Stimulated activated CD8-positive, alpha-beta memory T cell treated with anti-CD3 and anti-CD28 coated beads, Interleukin-12 subunit alpha, Interleukin-12 subunit beta, amount 100 ng/mL, for 24 hours (primary cell): ENCODE data around the gene FAM83F.
"Not testable (repeated sequence)": the region's sequence is repeated elsewhere in the genome, so short reads cannot be mapped to it uniquely, and the experiment has no call there.

Experiments
- DNase-seq: peaks from one replicate; pipeline ENCODE4 v3.0.0-alpha.2; 2020; ENCODE audit errors: extremely low read depth

FAM83F gene

DNA sequence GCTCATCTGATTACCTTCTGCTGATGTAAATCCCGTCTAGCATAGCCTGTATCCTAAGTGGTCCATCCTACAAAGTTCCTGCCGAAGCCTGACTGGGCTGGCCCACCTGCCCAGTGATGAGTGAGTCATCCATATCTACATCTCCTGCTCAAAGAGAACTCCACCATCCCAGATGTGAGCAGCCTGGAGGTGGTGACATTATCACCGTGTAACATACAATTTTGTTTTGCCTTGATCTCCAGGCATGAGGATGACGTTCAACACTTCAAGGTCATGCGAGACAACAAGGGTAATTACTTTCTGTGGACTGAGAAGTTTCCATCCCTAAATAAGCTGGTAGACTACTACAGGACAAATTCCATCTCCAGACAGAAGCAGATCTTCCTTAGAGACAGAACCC, 29.0 kb upstream of the FAM83F start:
- DNase-seq, result no peak

DNA sequence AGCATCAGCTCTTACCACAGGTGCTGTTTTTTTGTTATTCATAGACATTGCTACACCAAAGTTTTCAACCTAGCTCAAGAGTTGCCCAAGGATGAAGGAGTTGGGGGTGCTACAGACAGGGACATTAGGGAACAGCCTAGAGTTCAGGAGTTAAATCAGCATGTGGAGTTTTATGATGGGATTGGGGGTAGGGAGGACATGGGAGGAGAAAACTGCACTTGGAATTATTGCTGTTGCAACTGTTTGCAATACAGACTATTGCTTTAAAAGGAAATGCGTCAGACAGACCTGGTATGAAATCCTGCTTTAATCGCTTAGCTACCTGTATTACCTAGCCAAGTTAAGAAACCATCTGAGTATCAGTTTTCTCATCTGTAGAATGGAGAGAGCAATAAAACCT, 28.3 kb upstream of the FAM83F start:
- DNase-seq, result no peak

DNA sequence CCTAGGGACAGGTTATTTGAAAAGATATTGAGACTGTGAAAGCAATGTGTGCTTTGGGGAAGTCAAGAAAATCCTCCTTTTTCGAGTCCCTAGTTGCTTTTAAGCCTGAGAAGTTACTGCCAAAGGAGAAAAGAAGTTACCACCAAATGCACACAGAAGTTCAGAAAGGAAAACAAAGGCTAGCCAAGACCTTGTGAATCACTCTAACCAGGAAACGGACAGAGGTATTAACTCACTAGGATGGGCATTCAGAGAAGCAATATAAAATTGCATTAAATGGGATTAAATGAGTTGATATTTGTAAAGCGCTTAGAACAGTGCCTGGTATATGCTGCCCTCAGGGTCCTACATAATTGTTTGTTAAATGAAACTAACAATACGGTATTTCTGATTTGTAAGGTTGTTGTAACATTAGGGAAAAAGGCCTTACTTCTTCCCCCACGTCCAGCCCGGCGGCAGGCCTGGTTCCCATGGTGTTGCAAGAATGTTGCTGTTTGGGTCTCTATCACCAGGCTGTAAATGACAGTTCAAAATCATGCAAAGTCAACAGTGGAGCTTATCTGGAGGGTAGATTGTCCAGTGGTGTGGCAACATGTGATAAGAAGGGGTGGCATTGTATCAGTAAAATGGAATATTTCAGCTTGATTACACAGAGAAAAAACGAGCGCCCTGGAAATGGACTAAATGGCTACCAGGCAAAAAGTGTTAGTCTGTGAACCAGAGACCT, 27.5 kb upstream of the FAM83F start:
- DNase-seq, result no peak

DNA sequence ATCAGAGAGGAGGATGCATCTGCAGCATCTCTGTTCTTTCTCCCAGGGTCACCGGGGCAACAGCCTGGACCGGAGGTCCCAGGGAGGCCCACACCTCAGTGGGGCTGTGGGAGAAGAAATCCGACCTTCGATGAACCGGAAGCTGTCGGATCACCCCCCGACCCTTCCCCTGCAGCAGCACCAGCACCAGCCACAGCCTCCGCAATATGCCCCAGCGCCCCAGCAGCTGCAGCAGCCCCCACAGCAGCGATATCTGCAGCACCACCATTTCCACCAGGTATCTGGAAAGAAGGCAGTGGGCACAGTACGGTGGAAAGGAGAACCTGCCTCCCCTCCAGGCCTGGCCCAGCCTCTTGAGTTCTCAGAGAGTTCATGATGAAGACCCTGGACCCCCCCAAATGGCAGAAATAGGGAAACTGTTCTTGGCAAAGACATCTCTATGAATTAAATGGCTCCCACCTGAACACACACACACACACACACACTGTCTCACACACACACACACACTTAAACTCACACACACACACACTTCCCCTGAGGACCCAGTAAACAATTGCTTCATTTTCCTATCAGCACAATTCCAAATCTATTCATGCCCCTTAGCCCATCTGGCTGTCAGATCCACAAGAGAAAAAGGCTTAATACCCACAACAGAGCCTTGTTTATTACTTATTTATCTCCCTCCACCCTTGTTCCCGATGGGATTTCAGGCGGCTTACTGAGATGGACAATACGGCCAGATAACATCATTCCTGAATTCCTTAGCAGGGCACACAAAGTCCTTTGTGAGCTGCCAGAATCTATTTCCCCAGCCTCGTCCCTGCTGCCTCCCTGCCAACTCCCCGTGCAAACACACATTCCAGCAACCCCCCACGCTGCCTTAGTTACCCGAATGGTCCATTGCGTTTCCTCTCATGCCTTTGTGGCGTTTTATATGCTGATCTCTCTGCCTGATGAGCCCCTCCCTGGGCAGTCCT, 26.5 kb upstream of the FAM83F start:
- no peak for DNase-seq

DNA sequence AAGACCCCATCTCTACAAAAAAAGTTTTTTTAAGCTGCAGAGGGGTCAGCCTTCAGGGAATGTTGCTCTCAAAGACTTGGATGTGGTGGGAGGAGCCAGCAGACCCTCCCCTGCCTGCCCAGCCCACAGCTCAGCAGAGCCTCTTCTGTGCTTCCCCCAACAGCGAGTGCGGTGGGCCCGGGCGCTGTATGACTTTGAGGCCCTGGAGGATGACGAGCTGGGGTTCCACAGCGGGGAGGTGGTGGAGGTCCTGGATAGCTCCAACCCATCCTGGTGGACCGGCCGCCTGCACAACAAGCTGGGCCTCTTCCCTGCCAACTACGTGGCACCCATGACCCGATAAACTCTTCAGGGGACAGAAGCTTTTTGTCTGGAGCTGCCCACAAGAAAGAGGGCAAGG, 24.0 kb upstream of the FAM83F start:
- no peak for DNase-seq

DNA sequence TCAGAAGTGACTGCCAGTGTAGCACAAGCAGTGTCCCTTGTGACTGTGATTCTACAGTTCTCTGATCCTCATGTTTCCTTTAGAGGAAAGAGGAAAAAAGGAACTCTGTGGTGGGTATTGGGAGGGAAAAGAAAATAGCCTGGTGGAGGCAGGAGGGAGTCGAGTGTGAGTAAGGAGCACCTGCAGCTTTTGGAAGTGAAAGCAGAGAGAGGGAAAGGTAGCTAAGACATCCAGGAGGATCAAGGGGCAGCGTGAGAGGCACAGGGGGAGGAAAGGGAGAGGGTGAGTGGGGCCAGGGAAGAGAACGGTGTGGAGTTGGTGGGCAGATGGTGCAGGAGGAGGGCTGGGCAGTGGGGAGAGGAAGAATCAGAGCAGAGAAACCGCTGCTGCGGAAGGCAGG, 22.1 kb upstream of the FAM83F start:
- no peak for DNase-seq

DNA sequence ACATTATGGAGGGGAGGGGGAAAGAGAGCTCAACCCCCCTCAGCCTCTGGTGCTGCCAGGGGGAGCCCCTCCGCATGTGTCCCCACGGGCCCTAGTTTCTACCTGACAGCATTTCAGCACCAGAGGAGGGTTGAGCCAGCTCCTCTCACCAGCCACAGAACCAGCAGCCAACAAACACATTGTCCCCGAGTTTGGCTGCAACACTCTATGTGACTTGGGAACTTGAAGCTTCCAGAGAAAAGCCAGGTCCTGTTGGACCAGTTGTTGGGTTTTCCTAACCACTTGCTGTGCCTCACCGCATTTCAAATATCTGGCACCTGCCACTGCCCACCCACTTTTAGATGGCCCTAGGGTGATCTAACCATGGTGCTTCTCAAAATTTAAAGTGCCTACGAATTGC, 21.1 kb upstream of the FAM83F start:
- no peak for DNase-seq

DNA sequence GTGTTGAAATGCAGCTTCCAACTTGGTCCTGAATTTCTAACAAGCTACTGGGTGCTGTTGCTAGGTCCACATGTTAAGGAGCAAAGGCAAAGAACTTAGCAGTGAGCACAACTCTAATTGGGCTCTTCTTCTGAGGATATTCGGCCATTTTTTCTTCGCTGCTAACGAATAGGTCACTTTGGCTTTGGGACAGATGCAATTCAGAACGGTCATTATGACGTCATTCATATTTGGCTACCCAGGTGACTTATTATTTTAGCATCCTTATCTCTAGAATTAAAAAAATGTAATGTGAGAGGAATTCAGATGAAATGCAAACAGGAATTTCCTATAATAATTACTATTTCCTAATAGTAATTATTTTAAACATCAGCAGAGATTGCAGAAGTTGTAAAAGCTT, 20.7 kb upstream of the FAM83F start:
- no peak for DNase-seq

DNA sequence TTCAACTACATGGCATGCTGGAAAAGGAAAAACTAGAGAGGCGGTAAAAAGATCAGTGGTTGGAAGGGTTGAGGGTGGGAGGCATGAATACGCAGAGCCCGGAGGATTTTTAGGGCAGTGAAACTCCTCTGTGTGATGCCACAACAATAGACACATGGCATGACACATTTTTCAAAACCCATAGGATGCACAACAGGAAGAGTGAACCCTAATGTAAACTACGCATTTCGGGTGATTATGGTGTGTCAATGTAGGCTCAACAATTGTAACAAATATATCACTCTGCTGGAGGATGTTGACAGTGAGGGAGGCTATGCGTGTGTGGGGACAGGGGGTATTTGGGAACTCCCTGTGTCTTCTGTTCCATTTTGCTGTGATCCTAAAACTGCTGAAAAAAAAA, 15.7 kb upstream of the FAM83F start:
- no peak for DNase-seq

DNA sequence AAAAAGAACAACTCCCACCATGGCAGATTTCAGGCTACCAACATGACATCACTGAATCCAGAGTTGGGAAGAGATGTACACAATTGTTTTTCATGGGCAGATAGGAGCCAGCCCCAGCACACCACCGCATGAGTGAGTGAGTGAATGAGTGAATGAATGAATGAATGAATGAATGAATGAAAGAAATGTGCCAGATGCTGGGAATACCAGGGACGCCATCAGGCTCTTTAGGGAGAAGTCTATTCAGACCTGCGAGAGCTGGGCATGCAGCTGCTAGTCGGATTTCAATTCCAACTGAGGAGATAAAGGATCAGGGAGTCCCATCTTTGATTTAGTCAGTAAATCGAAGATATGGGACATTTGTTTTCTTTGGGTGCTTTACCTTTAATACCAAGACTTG, 15.3 kb upstream of the FAM83F start:
- no peak for DNase-seq

DNA sequence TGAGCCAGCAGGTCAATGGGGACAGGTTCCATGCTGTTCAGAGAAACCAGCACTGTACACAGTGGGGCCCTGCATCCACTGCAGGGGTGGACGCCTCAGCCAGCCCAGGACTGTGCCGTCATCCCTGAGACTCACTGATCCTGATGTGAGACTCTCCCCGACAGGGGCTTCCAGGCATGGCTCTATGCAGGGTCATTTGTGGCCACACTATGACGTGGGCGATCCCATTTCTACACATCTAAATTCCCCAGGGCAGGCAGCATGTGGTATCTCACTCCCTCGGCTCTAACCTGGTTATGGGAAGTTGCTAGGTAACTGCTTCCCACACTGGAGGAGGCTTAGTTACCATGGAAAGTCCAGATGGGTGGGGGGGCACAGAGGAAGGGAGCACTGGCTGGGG, 14.2 kb upstream of the FAM83F start:
- no peak for DNase-seq

DNA sequence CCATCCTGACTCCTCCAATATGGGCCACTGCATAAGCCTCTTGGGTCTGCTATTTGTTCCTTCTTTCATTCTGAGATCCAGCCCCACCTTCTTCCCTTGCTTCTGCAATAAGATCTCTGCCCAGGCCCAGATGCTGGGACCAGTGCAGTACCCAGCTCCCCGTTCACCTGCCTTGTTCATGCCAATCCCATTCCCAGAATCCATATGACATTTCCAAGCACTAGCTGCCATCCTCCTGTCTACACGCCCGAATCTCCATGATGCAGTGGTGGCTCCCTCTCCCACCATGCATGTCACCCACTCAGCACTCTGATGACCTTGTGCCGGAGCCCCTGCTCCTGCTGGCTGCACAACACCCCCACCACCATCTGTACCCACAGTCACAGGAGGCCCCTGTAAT, 11.4 kb upstream of the FAM83F start:
- no peak for DNase-seq

DNA sequence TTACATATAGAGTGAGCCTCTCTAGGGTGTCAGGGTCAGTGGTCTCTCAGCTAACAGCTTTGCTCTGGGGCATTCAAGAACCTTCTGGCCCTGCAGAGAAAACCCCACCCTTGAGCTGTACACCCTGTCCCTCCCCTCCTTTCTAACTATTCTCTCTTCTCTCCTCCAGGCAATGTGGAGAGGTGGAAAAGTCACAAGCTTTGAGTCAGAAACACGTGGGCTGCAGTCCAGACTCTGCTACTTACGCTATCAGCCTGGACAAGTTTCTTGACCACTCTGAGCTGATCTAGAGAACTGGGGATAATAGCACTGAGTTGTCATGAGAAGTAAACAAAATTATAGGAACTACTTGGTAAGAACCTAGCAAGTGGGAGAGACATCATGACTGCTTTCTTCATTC, 10.7 kb upstream of the FAM83F start:
- no peak for DNase-seq

DNA sequence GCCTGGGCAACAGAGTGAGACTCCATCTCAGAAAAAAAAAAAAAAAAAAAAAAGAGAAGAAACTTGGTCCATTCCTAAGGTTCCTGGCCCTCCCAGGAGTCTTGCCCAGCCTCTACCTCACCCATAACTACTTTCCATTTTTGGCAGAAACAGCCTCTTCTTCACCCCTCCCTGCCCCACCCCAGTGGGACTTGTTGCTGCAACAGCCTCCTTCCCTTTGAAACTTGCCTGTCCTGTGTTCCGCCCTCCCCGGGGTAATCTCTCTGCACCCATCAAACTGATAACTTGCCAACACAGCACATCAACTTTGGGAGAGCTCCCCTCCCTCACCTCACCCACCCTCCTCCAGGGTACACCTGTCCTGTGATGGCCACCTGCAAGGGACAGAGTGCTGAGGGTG, 10.0 kb upstream of the FAM83F start:
- no peak for DNase-seq

DNA sequence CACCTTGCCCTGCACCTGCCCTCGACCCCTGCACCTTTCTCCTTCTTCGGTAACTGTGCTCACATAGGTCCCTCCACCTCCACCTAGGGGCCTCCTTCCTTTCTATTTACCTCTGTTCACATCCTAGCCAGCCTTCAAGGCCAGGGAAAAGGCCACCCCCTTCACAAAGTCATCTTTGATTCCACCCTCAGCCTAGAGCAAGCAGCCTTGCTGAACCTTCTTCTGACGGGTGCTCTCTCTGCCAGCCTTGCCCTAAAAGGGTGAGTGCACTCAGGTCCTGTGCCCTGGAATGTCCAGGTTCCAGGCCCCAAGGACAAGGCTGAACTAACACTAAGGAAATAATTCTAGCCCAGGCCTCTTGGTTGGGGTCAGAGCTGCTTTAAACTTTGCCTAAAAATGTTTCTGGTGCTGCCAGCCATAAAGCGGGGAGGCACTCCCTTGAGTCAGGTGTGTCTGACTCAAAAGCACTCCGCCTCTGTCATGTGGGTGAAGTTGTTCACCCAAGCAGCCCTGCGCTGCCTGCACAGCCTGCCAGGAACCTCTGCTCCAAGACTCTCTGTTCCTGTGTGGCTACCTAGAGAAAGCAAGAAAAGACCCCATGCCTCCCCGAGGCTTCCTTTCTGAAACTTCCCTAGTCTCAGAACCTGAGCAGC, 9.2 kb upstream of the FAM83F start:
- no peak for DNase-seq

DNA sequence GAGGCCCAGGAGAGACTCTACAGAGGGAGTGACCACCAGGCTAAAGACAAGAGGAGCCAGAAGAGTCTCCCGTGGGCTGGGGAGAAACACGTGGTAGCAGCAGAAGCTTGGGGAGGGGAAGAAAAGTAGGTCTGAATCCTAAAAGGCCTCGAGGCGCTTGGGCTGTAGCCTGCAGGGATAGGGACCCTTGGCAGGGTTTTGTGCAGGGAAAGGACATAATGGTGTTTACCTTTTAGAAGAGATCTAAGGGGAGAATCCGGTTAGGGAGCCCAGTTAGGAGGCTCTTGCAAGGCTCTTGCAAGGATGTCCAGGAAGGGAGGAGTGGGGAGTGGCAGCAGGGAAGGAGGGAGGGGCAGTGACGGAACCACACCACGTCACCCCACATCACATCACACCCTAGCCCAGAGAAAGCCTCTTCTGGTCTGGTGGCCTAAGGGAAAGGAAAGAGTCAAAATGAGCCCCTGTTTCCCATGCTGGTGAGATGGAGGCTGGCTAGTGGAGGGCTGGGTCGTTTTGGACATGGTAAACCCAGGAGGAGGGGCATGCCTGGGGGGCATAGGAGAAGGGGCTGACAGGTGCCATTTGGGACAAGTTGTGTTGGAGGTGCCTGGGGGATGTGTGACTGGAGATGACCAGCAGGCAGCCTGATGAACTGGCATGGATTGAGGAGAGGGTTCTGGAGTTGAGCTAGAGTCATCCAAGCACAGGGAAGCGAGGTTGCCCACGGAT, 6.2 kb upstream of the FAM83F start:
- no peak for DNase-seq

DNA sequence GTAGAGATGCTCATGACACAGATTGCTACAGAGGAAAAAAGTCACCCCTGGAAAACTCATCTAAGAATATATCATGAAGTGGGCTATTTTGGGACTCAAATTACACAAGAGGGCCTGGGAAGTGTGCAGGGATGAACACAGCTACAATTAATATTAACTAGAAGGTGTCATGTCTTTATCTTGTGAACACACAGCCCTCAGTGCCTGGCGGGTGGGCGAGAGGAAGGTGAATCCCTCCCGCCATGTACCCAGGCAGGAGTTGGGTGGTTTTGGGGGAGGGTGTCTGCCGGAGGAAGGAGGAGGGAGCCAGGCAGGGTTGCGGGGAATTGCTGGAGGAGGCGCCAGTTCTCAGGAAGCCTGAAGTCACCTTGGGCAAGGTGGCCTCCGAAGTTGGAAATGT, 5.1 kb upstream of the FAM83F start:
- no peak for DNase-seq

DNA sequence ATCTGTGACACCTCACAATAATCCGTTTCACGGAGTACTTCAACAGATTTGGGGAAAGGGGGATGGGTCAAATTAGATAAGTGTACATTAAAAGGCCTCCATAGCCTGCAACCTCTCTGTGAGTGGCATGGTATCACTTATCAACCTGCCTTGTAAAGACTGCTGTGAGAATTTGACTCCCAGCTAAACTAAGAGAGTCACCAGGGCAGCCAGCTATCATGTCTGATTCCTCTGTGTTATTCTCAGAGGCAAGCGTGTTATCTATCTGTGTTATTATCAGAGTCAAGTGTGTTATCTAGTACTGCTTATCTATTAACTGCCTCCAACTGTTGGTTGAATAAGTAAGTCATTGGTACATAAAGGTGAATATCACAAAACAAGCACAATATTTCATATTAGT, 4.1 kb upstream of the FAM83F start:
- no peak for DNase-seq

DNA sequence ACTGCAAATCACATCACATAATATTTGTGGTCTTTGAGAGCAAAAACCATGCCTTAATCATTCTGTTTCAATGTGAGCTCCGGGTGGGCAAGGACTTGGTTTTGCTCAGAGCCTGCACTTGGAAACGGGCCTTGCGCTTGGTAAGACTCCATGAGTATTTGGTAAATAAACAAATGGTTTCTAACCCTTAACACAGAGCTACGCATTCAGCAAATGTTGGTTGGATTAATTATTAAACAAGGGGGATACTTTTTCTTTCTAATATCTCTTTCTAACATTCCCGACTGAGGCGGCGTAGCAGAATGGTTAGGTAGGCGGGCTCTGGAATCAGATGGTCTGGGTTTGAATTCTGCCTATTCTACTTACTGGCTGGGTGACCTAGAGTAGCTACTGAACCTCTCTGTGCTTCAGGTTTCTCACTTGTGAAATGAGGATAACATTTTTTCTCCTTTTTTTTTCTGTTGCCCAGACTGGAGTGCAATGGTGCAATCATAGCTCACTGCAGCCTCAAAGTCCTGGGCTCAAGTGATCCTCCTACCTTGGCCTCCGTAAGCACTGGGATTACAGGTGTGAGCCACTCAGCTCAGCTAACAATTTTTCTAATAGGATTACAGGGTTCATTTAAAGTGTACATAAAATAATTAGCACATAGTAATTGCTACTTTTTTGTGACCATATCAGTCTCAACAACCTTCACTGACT, 3.4 kb upstream of the FAM83F start:
- no peak for DNase-seq

DNA sequence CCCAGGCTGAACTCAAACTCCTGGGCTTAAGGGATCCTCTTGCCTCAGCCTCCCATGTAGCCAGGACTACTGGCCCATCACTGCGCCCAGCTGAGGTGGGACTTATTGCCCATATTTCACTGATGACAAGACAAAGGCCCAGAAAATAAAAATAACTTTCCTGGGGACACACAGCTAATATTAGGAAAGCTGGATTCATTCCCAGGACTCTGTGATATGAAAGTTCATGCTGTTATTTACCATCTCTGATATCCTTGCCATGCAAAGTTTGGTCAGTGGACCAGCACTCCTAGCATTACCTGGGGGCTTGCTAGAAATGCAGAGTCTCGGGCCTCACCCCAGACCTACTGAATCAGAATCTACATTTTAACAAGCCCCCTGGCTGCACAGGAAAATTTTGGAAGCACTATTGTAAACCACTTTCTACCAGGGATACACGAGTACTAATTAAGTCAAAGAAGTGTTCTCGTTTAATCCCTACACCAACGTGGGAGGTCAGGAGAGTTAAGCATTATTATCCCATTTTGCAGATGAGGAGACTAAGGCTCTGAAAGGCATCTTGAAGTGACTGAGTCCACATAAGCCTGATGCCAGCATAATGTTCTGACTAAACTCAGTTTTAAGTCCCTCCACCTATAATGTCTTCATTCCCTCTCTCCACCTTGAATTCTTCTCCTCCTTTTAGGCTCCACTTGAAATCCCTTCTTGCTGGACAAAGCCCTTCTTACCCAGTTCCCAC, 2.5 kb upstream of the FAM83F start:
- no peak for DNase-seq

DNA sequence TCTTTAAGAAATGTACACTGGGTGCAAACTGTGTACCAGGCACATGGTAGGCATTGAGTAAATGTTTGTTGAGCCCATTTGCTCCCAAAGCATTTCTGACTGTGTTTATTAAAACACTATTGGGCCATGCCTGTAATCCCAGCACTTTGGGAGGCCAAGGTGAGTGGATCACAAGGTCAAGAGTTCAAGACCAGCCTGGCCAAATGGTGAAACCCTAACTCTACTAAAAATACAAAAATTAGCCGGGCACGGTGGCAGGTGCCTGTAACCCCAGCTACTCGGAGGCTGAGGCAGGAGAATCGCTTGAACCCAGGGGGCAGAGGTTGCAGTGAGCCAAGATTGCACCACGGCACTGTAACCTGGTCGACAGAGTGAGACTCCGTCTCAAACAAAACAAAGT, 1.9 kb upstream of the FAM83F start:
- not testable (repeated sequence) for DNase-seq
